ENCODE measurements around the gene HECW1.

The HECW1 gene

GRCh38 chr7:43508461-43508860 lies 396.0 kb downstream of the HECW1 start:
- Histone ChIP-seq H3K4me3 (ENCODE audit: low read depth, low read length) (no peak overlapping the region), H3K36me3 (ENCODE audit: control insufficient read depth in 2 of 2, insufficient read depth in 1 of 2, low read length in 2 of 2) (no peaks in the 10 kb centered on the region), H3K27ac (ENCODE audit: extremely low read depth, low read depth, low read length) (no peak overlapping the region), H3K4me1 (ENCODE audit: control insufficient read depth, insufficient read depth, low read length) (no peaks in the 10 kb centered on the region), H3K9me3 (ENCODE audit: control insufficient read depth, insufficient read depth, low read depth, low read length) (no peaks in the 10 kb centered on the region)
- TF ChIP-seq ZNF560 (tag by site-specific recombination; IDR thresholded peaks at IDR 0.05; ENCODE audit: borderline replicate concordance) (no peak), MZF1 (tag by site-specific recombination; IDR thresholded peaks at IDR 0.05; ENCODE audit: borderline replicate concordance) (no peak), ZBTB21 (tag by site-specific recombination; IDR thresholded peaks at IDR 0.05) (no peak), ZNF704 (tag by site-specific recombination; IDR thresholded peaks at IDR 0.05) (no peak), ZNF624 (tag by site-specific recombination; IDR thresholded peaks at IDR 0.05) (no peak), ZNF311 (tag by site-specific recombination; IDR thresholded peaks at IDR 0.05; ENCODE audit: borderline replicate concordance) (no peak), MYNN (tag by site-specific recombination; IDR thresholded peaks at IDR 0.05; ENCODE audit: borderline replicate concordance) (no peak), ZBTB44 (tag by site-specific recombination; IDR thresholded peaks at IDR 0.05) (no peak), ELK4 (IDR thresholded peaks at IDR 0.05; ENCODE audit: borderline replicate concordance, low read depth, low read length) (no peak), YY1 (tag by site-specific recombination; IDR thresholded peaks at IDR 0.05) (no peak), ZNF16 (tag by site-specific recombination; IDR thresholded peaks at IDR 0.05; ENCODE audit: low read depth) (no peak), ZNF768 (tag by site-specific recombination; IDR thresholded peaks at IDR 0.05) (no peak), ZNF530 (tag by site-specific recombination; IDR thresholded peaks at IDR 0.05; ENCODE audit: low read depth) (no peak), ZNF280C (tag by site-specific recombination; IDR thresholded peaks at IDR 0.05) (no peak), ZNF501 (tag by site-specific recombination; IDR thresholded peaks at IDR 0.05) (no peak), ZNF548 (tag by site-specific recombination; IDR thresholded peaks at IDR 0.05) (no peak)
- POLR2A ChIA-PET: no interaction called here
- CTCF ChIA-PET: interaction anchor here (0.6 to 1.7 kb wide), 2 partner anchors 74 to 403 kb away, joined by 4 to 5 read pairs; partner anchors contain the start of gene STK17A

- Histone ChIP-seq H3K9me3 (ENCODE audit: control insufficient read depth, insufficient read depth, low read depth, low read length) (no peaks in the 10 kb centered on the region), H3K27ac (ENCODE audit: extremely low read depth, low read depth, low read length) (no peak overlapping the region), H3K36me3 (ENCODE audit: control insufficient read depth in 2 of 2, insufficient read depth in 1 of 2, low read length in 2 of 2) (no peaks in the 10 kb centered on the region), H3K4me3 (ENCODE audit: low read depth, low read length) (no peak overlapping the region), H3K4me1 (ENCODE audit: control insufficient read depth, insufficient read depth, low read length) (no peaks in the 10 kb centered on the region)
- ChIA-PET CTCF (no interaction called here), POLR2A (no interaction called here)
- TF ChIP-seq ZFP69B (tag by site-specific recombination; IDR thresholded peaks at IDR 0.05) (no peak), ZNF449 (tag by site-specific recombination; IDR thresholded peaks at IDR 0.05) (no peak), ZNF146 (tag by site-specific recombination; IDR thresholded peaks at IDR 0.05) (no peak), ZSCAN30 (tag by site-specific recombination; IDR thresholded peaks at IDR 0.05) (no peak), ZNF501 (tag by site-specific recombination; IDR thresholded peaks at IDR 0.05) (no peak), BCL11A (tag by site-specific recombination; IDR thresholded peaks at IDR 0.05; ENCODE audit: low read depth) (no peak), ZNF292 (tag by site-specific recombination; IDR thresholded peaks at IDR 0.05; ENCODE audit: borderline replicate concordance, low read depth) (no peak), ZNF132 (tag by site-specific recombination; IDR thresholded peaks at IDR 0.05; ENCODE audit: borderline replicate concordance) (no peak), ZNF2 (tag by site-specific recombination; IDR thresholded peaks at IDR 0.05) (no peak), ZNF707 (tag by site-specific recombination; IDR thresholded peaks at IDR 0.05) (no peak)
These were observed 397.5 kb downstream of the HECW1 start for GRCh38 chr7:43509906-43510305.
